ENCODE data around the gene SNX2.
"Not testable (repeated sequence)": the region's sequence is repeated elsewhere in the genome, so short reads cannot be mapped to it uniquely, and the experiment has no call there.

SNX2 gene

GRCh38 chr5:122774861-122775549, at the start of gene SNX2:
Gene SNX2 (plus strand): TSS chr5:122775080. CDS start chr5:122775104, 24 bp downstream.
- no peak for DNase-seq (ENCODE audit: low read depth)

GRCh38 chr5:122727112-122727541, 47.8 kb upstream of the SNX2 start:
- no peak for DNase-seq (ENCODE audit: low read depth)

- no peak for DNase-seq (ENCODE audit: low read depth)
Measured at GRCh38 chr5:122730037-122730436, 44.8 kb upstream of the SNX2 start.

GRCh38 chr5:122730456-122730855, 44.4 kb upstream of the SNX2 start:
- DNase-seq (ENCODE audit: low read depth): no peak

GRCh38 chr5:122736086-122736845, 38.6 kb upstream of the SNX2 start:
- DNase-seq (ENCODE audit: low read depth): no peak

GRCh38 chr5:122738088-122738487, 36.8 kb upstream of the SNX2 start:
- DNase-seq (ENCODE audit: low read depth): no peak

- no peak for DNase-seq (ENCODE audit: low read depth)
Measured at GRCh38 chr5:122741681-122742080, 33.2 kb upstream of the SNX2 start.

GRCh38 chr5:122743261-122743660, 31.6 kb upstream of the SNX2 start:
- no peak for DNase-seq (ENCODE audit: low read depth)

- DNase-seq (ENCODE audit: low read depth): no peak
Measured at GRCh38 chr5:122745597-122745996, 29.3 kb upstream of the SNX2 start.

- DNase-seq (ENCODE audit: low read depth): no peak
Measured at GRCh38 chr5:122749886-122750285, 25.0 kb upstream of the SNX2 start.

GRCh38 chr5:122751293-122751782, 23.5 kb upstream of the SNX2 start:
- no peak for DNase-seq (ENCODE audit: low read depth)

GRCh38 chr5:122753500-122753899, 21.4 kb upstream of the SNX2 start:
- DNase-seq (ENCODE audit: low read depth): no peak

GRCh38 chr5:122755783-122756182, 19.1 kb upstream of the SNX2 start:
- no peak for DNase-seq (ENCODE audit: low read depth)

GRCh38 chr5:122756264-122756911, 18.5 kb upstream of the SNX2 start:
- no peak for DNase-seq (ENCODE audit: low read depth)

GRCh38 chr5:122757285-122757684, 17.6 kb upstream of the SNX2 start:
- no peak for DNase-seq (ENCODE audit: low read depth)

GRCh38 chr5:122759241-122760070, 15.4 kb upstream of the SNX2 start:
- no peak for DNase-seq (ENCODE audit: low read depth)

- DNase-seq (ENCODE audit: low read depth): no peak
Measured at GRCh38 chr5:122760236-122760635, 14.6 kb upstream of the SNX2 start.

- DNase-seq (ENCODE audit: low read depth): no peak
Measured at GRCh38 chr5:122761115-122761514, 13.8 kb upstream of the SNX2 start.

- DNase-seq (ENCODE audit: low read depth): not testable (repeated sequence)
Measured at GRCh38 chr5:122761896-122762295, 13.0 kb upstream of the SNX2 start.

GRCh38 chr5:122766130-122766529, 8.8 kb upstream of the SNX2 start:
- no peak for DNase-seq (ENCODE audit: low read depth)

- no peak for DNase-seq (ENCODE audit: low read depth)
Measured at GRCh38 chr5:122770477-122770876, 4.4 kb upstream of the SNX2 start.

GRCh38 chr5:122772446-122772845, 2.4 kb upstream of the SNX2 start:
- DNase-seq (ENCODE audit: low read depth): no peak
